ENCODE measurements around the gene DOCK11.
"Not testable (repeated sequence)": the region's sequence is repeated elsewhere in the genome, so short reads cannot be mapped to it uniquely, and the experiment has no call there.

DOCK11 gene

GRCh38 chrX:118694638-118695037, 199.0 kb downstream of the DOCK11 start:
- H3K9me3 Mint-ChIP-seq: no peaks in the 10 kb centered on the region
- DNase-seq (no peak), ATAC-seq (replicated peaks) (no peak)
- peaks cover 24% of the 10 kb centered on the region for H3K36me3 Mint-ChIP-seq (ENCODE audit: insufficient read depth)
- no peaks in the 10 kb centered on the region for H3K27me3 Mint-ChIP-seq
- no peak overlapping the region for H3K4me3 Mint-ChIP-seq
- no peak overlapping the region for H3K27ac Mint-ChIP-seq
- H3K4me1 Mint-ChIP-seq (ENCODE audit: low read depth in 2 of 2): no peaks in the 10 kb centered on the region

- no peaks in the 10 kb centered on the region for H3K27me3 Mint-ChIP-seq
- ATAC-seq (replicated peaks) (no peak), DNase-seq (no peak)
- no peak overlapping the region for H3K4me3 Mint-ChIP-seq
- no peaks in the 10 kb centered on the region for H3K9me3 Mint-ChIP-seq
- peaks cover 6% of the 10 kb centered on the region for H3K36me3 Mint-ChIP-seq (ENCODE audit: insufficient read depth)
- peak overlapping the region; percentile 42 to 59 for H3K27ac Mint-ChIP-seq
- H3K4me1 Mint-ChIP-seq (ENCODE audit: low read depth in 2 of 2): peaks cover 0 to 8% of the 10 kb centered on the region in 2 donors
These were observed 203.0 kb downstream of the DOCK11 start for GRCh38 chrX:118698516-118699170.

GRCh38 chrX:118702741-118703140, 207.1 kb downstream of the DOCK11 start:
- ATAC-seq (replicated peaks): peak; percentile 50
- peaks cover 0 to 8% of the 10 kb centered on the region in 2 donors for H3K4me1 Mint-ChIP-seq (ENCODE audit: low read depth in 2 of 2)
- no peaks in the 10 kb centered on the region for H3K27me3 Mint-ChIP-seq
- H3K4me3 Mint-ChIP-seq: no peak overlapping the region
- no peaks in the 10 kb centered on the region for H3K36me3 Mint-ChIP-seq (ENCODE audit: insufficient read depth)
- DNase-seq: no peak
- peak overlapping the region in 1 of 2 donors; percentile 45 for H3K27ac Mint-ChIP-seq
- H3K9me3 Mint-ChIP-seq: no peaks in the 10 kb centered on the region

GRCh38 chrX:118706681-118707080, 211.1 kb downstream of the DOCK11 start:
- peaks cover 0 to 12% of the 10 kb centered on the region in 2 donors for H3K4me1 Mint-ChIP-seq (ENCODE audit: low read depth in 2 of 2)
- no peaks in the 10 kb centered on the region for H3K36me3 Mint-ChIP-seq (ENCODE audit: insufficient read depth)
- H3K27me3 Mint-ChIP-seq: no peaks in the 10 kb centered on the region
- ATAC-seq (replicated peaks) (no peak), DNase-seq (no peak)
- no peaks in the 10 kb centered on the region for H3K9me3 Mint-ChIP-seq
- no peak overlapping the region for H3K4me3 Mint-ChIP-seq
- H3K27ac Mint-ChIP-seq: no peak overlapping the region

GRCh38 chrX:118714521-118714920, 218.9 kb downstream of the DOCK11 start:
- Mint-ChIP-seq H3K4me3 (no peak overlapping the region), H3K4me1 (ENCODE audit: low read depth in 2 of 2) (no peaks in the 10 kb centered on the region), H3K36me3 (ENCODE audit: insufficient read depth) (no peaks in the 10 kb centered on the region), H3K9me3 (no peaks in the 10 kb centered on the region), H3K27me3 (peaks cover 0 to 10% of the 10 kb centered on the region in 2 donors), H3K27ac (no peak overlapping the region)
- no peak for ATAC-seq (replicated peaks)
- no peak for DNase-seq

- H3K36me3 Mint-ChIP-seq (ENCODE audit: insufficient read depth); H3K27ac Mint-ChIP-seq; H3K4me3 Mint-ChIP-seq; DNase-seq; ATAC-seq (replicated peaks); H3K4me1 Mint-ChIP-seq (ENCODE audit: low read depth in 2 of 2); H3K9me3 Mint-ChIP-seq: not testable (repeated sequence)
- H3K27me3 Mint-ChIP-seq: peaks cover 5 to 18% of the 10 kb centered on the region in 2 donors
These were observed 220.3 kb downstream of the DOCK11 start for GRCh38 chrX:118715917-118716316.

- not testable (repeated sequence) for H3K9me3 Mint-ChIP-seq; H3K4me3 Mint-ChIP-seq; H3K36me3 Mint-ChIP-seq (ENCODE audit: insufficient read depth)
These were observed 221.2 kb downstream of the DOCK11 start for GRCh38 chrX:118716833-118717232.

GRCh38 chrX:118717678-118718391, 222.2 kb downstream of the DOCK11 start:
- ATAC-seq (replicated peaks) (no peak), DNase-seq (no peak)
- Mint-ChIP-seq H3K4me3 (no peak overlapping the region), H3K27ac (no peak overlapping the region), H3K36me3 (ENCODE audit: insufficient read depth) (no peaks in the 10 kb centered on the region), H3K4me1 (ENCODE audit: low read depth in 2 of 2) (no peaks in the 10 kb centered on the region), H3K27me3 (peaks cover 5 to 28% of the 10 kb centered on the region in 2 donors), H3K9me3 (no peaks in the 10 kb centered on the region)

More at GRCh38 chrX:118716833-118717232, 221.2 kb downstream of the DOCK11 start:
- H3K27ac Mint-ChIP-seq; H3K4me1 Mint-ChIP-seq (ENCODE audit: low read depth in 2 of 2); ATAC-seq (replicated peaks); DNase-seq: not testable (repeated sequence)
- H3K27me3 Mint-ChIP-seq: peaks cover 5 to 21% of the 10 kb centered on the region in 2 donors

- Mint-ChIP-seq H3K27me3 (peaks cover 5 to 34% of the 10 kb centered on the region in 2 donors), H3K36me3 (ENCODE audit: insufficient read depth) (no peaks in the 10 kb centered on the region), H3K9me3 (no peaks in the 10 kb centered on the region), H3K4me1 (ENCODE audit: low read depth in 2 of 2) (no peaks in the 10 kb centered on the region), H3K27ac (no peak overlapping the region), H3K4me3 (no peak overlapping the region)
- ATAC-seq (replicated peaks) (no peak), DNase-seq (no peak)
These were observed 223.1 kb downstream of the DOCK11 start for GRCh38 chrX:118718737-118719136.

GRCh38 chrX:118720058-118720707, 224.6 kb downstream of the DOCK11 start:
- no peaks in the 10 kb centered on the region for H3K36me3 Mint-ChIP-seq (ENCODE audit: insufficient read depth)
- ATAC-seq (replicated peaks) (no peak), DNase-seq (no peak)
- H3K27me3 Mint-ChIP-seq: peaks cover 9 to 48% of the 10 kb centered on the region in 2 donors
- no peak overlapping the region for H3K4me3 Mint-ChIP-seq
- H3K9me3 Mint-ChIP-seq: no peaks in the 10 kb centered on the region
- no peaks in the 10 kb centered on the region for H3K4me1 Mint-ChIP-seq (ENCODE audit: low read depth in 2 of 2)
- no peak overlapping the region for H3K27ac Mint-ChIP-seq

- ATAC-seq (replicated peaks): no peak
- H3K4me1 Mint-ChIP-seq (ENCODE audit: low read depth in 2 of 2): peaks cover 0 to 5% of the 10 kb centered on the region in 2 donors
These were observed 227.8 kb downstream of the DOCK11 start for GRCh38 chrX:118723376-118723775.

GRCh38 chrX:118724365-118724764, 228.8 kb downstream of the DOCK11 start:
- no peak overlapping the region for H3K27ac Mint-ChIP-seq
- H3K27me3 Mint-ChIP-seq: peaks cover 17 to 52% of the 10 kb centered on the region in 2 donors
- peaks cover 0 to 5% of the 10 kb centered on the region in 2 donors for H3K4me1 Mint-ChIP-seq (ENCODE audit: low read depth in 2 of 2)
- H3K4me3 Mint-ChIP-seq: no peak overlapping the region
- H3K9me3 Mint-ChIP-seq: no peaks in the 10 kb centered on the region
- ATAC-seq (replicated peaks) (no peak), DNase-seq (no peak)
- no peaks in the 10 kb centered on the region for H3K36me3 Mint-ChIP-seq (ENCODE audit: insufficient read depth)

More at GRCh38 chrX:118723376-118723775, 227.8 kb downstream of the DOCK11 start:
- H3K27me3 Mint-ChIP-seq: peaks cover 17 to 52% of the 10 kb centered on the region in 2 donors
- no peaks in the 10 kb centered on the region for H3K36me3 Mint-ChIP-seq (ENCODE audit: insufficient read depth)
- no peaks in the 10 kb centered on the region for H3K9me3 Mint-ChIP-seq
- H3K4me3 Mint-ChIP-seq: no peak overlapping the region
- no peak overlapping the region for H3K27ac Mint-ChIP-seq
- no peak for DNase-seq

GRCh38 chrX:118724775-118725174, 229.2 kb downstream of the DOCK11 start:
- peaks cover 0 to 5% of the 10 kb centered on the region in 2 donors for H3K4me1 Mint-ChIP-seq (ENCODE audit: low read depth in 2 of 2)

More at GRCh38 chrX:118724775-118725174, 229.2 kb downstream of the DOCK11 start:
- Mint-ChIP-seq H3K36me3 (ENCODE audit: insufficient read depth) (no peaks in the 10 kb centered on the region), H3K27me3 (peaks cover 17 to 51% of the 10 kb centered on the region in 2 donors), H3K9me3 (no peaks in the 10 kb centered on the region), H3K27ac (no peak overlapping the region), H3K4me3 (no peak overlapping the region)
- DNase-seq (no peak), ATAC-seq (replicated peaks) (no peak)

Measured in effector memory CD8-positive, alpha-beta T cell (primary cell).